Middle frontal gyrus (tissue), 1 donor: Measurements from ENCODE around the gene ANGPTL8.
A peak's percentile ranks its signal among the peaks of the same experiment; 100 is the strongest.

Experiments used
- DNase-seq: peaks from one replicate; pipeline ENCODE4 v3.0.0-alpha.2; 2015; ENCODE audit warnings: low spot score; ENCODE audit errors: extremely low spot score

Gene ANGPTL8

DNA sequence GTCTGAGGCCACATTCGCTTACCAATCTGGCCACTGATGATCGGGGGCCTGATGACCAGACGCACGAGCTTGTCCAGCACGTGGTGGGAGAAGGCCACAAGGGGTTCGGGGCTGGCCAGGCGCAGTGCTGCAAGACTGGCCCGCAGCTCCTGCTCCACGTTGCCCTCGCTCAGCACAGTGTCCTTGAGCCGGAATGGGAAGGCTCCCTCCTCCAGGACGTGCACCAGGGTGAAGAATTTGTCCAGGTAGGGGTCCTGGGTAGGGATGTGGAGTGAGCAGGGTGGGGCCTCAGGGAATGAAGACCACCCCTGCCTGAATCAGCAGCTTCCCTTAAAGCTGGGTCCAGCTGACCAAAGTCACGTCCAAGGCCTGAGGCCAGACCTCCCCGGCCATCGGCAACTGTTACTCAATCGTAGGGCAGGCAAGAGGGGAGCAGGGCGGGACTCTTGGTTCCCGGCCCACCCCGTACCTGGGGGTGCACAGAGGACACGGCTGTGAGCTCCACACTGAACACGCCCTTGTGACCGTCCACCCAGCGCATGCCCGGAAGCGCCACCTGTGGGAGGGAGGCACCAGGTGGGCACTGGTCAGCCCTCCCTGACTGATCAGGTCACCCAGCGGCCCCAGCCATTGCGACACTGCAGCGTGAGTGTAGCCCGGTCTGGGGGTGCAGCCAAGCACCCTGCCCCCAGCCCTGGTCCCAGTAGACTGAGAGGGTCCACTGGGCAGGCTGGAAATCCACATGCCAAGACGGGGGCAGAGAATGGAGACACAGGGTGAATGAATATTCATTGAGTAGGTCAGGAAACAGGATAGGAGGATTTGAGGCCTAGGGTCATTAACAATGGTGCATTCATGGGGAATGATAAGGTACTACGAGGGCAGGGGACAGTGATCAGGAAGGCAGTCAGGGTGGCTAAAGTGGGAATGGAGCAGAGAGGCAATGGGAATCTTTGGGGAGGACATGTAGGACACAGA lies 2.8 kb upstream of the ANGPTL8 start:
- DNase-seq: no peak

DNA sequence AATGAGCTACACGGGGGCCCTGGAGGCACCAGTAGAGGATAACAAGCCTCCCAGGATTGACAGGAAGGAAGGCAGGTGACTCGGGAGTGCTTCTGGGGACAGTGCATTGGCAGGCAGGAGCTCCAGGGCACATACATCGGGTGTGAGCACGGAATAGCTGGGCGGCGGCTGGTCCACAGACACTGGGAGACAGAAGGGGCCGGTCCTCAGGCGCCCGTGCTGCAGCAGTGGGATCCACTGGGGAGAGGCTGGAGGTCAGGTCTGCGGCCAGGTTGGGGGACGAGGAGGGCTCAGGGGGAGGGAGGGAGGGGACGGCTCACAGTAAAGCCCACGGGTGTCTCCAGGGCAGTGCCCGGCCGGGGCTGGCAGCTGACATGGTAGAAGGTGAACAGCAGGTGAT lies 2.1 kb upstream of the ANGPTL8 start:
- no peak for DNase-seq

DNA sequence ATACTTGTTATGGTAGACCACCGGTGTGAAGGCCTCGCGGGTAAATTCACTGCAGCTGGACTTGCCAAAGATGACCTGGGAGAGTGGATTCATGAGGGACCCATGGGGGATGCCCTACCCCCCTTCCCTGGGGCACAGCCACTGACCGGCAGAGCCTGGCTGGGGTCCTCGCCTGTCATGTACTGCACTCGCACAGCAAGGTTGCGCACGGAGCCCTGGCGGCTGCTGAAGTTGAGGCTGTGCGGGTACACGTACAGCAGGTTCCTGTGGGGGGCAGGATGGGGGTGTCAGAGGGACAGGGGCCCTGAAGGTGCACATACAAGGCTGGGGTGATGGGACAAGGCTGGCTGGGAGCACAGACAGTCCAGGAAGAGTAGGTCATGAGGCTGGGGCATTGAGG lies 1.4 kb upstream of the ANGPTL8 start:
- no peak for DNase-seq

- no peak for DNase-seq
These were observed 540 bp upstream of the ANGPTL8 start for GRCh38 chr19:11238781-11239376.

GRCh38 chr19:11240008-11240444 lies 607 bp downstream of the ANGPTL8 start:
- DNase-seq: no peak

DNA sequence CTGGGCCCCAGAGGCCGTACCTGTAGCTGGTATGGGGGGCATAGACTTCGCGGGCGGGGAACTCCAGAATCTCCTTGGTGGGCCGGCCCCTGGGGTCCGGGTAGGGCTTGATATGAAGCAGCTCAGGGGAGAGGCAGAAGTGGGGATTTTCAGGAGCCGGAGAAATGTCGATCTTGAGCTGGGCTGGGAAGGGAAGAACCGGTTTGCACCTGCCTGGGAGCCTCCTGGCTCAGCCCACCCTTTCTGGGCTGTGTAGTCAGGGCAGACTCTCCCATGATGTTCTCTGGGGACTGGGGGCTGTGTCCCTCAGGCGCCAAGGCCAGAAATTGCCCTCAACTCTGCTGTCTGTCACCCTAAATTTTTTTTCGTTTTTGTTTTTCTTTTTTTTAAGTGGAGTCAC lies 2.6 kb downstream of the ANGPTL8 start:
- DNase-seq: no peak

DNA sequence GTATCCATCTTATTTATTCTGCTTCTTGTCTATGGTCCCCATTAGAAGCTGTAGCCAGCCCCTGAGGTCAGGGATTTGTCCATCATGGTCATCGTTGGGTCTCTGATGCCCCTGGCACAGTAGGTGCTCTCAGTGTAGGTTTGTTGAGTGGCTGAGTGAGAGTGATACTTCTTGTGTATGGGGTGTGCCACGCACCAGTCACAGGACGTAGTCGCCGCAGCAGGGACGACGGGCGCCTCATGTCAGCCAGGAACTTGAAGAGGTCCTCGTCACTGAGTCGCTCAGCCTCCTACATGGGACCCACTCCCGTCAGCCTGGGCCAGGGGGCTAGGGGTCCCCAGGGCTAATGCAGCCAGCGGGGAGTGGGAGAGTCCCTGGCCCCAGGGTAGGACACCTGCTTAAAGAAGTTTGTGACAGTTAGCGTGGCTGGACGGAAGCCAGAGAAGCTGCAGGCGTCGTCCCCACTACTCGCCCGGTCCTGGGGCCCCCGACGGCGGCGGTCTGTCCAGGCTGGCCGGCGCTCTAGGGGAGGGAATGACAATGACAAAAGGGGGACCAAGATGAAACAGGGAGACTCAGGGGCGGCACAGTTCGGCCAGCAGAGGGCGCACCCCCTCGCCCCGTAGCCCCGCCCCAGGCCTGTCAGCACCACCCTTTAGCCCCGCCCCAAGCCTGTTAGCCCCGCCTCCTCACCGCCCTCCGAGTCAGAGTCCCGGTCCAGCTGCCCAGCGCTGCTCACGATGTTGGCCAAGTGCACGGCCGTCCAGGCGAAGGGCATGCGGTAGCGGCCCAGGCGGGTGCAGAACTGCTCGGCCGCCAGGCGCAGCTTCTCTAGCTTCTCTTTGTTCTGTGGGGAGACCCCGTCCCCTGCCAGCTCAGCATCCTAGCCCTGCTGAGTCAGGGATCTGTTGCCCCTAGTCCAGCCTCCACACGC lies 3.7 kb downstream of the ANGPTL8 start:
- DNase-seq: peak; percentile 71

- DNase-seq: no peak
These were observed 4.4 kb downstream of the ANGPTL8 start for GRCh38 chr19:11243798-11244169.

GRCh38 chr19:11244846-11245589 lies 5.6 kb downstream of the ANGPTL8 start:
- DNase-seq: no peak

- DNase-seq: no peak
These were observed 7.5 kb downstream of the ANGPTL8 start for GRCh38 chr19:11246941-11247340.

DNA sequence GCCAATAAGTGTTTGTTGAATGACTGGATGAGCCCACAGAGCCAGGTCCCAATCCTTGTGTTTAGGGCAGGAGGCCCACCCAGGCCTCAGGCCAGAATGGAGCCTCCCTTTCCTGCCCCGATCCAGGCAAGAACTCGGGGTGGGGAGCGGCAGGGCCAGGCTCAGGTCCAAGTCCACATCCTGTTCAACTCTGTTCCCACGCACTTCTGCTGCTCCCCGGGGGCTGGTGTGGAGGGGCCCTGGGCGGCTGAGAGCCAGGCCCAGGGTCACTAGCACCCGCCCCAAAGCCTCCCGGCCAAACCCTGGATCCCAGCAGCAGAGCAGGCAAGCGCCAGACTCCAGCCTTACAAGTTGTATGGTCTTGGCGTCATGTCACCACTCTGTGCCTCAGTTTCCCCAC lies 8.0 kb downstream of the ANGPTL8 start:
- DNase-seq: no peak

GRCh38 chr19:11247934-11248333 lies 8.5 kb downstream of the ANGPTL8 start:
- no peak for DNase-seq

DNA sequence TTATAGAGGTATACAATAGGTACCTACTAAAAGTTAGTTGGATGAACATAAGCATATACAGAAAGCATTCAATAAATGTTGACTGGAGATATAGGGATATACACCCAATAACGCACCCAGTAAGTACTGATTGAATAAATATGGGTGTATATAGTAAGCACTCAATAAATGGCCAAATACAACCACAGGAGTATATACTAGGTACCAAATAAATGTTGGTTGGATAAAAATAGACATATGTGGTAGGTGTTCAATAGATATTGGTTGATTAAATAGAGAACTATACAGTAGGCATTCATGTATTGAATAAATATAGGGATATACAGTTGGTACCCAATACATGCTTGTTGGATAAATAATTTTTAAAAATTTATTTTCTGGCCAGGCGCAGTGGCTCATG lies 9.4 kb downstream of the ANGPTL8 start:
- no peak for DNase-seq

- DNase-seq: no peak
These were observed 11.8 kb downstream of the ANGPTL8 start for GRCh38 chr19:11251217-11251616.

DNA sequence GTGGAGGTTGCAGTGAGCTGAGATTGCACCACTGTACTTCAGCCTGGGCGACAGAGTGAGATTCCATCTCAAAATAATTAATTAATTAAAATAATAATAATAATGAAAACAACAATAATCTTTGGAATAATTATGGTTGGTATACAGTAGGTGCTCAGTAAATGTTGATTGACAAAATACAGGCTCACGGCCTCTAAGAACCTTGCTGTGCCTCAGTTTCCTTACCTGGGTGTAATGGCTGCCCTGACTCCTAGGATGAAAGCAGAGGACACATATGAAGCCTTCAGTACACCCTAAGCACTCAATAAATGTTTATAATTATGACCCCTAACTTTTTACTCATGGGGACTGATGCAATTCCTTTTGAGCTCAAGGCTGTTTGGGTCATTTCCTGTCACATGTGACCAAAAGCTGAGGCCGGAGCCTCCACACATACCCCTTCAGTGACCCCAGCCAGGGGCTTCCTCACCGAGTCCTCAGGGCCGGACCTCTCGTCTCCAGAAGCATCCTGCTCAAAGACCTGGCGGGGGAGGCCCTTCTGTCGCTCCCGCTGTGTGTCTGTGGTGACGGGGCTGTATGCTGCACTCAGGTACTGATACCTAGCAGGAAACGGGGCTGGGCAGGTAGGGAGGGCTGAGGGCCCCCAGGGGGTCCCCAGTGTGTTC lies 12.4 kb downstream of the ANGPTL8 start:
- no peak for DNase-seq

- DNase-seq: no peak
These were observed 13.4 kb downstream of the ANGPTL8 start for GRCh38 chr19:11252665-11253355.

DNA sequence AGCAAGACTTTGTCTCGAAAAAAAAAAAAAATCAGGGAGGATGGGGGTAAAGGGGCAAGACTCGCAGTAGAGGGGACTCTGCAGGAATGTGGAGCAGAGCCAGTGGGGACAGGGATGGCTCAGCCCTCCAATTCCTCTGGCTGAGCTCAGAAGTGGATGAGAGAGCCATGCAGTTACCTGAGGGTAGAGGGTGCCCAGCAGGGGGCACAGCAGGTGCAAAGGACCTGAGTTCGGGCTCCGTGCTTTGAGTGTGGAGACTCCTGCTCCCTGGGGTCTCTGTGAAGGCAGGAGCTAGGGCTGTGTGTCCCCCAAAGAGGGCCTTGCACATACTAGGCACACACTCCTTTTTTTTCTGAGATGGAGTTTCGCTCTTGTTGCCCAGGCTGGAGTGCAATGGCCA lies 15.2 kb downstream of the ANGPTL8 start:
- no peak for DNase-seq

GRCh38 chr19:11256189-11256588 lies 16.8 kb downstream of the ANGPTL8 start:
- no peak for DNase-seq

- no peak for DNase-seq
These were observed 18.5 kb downstream of the ANGPTL8 start for GRCh38 chr19:11257846-11258380.

GRCh38 chr19:11260996-11261395 lies 21.6 kb downstream of the ANGPTL8 start:
- no peak for DNase-seq
